GM18867 (cell line): ENCODE data around the gene CETN3.

Experiments
- ATAC-seq: cut with Tn5 transposase; IDR thresholded peaks from one replicate; pipeline ENCODE4 v1.9.1; 2021; ENCODE audit warnings: mild to moderate bottlenecking, moderate library complexity; ENCODE audit not compliant: unreplicated experiment

The CETN3 gene

DNA sequence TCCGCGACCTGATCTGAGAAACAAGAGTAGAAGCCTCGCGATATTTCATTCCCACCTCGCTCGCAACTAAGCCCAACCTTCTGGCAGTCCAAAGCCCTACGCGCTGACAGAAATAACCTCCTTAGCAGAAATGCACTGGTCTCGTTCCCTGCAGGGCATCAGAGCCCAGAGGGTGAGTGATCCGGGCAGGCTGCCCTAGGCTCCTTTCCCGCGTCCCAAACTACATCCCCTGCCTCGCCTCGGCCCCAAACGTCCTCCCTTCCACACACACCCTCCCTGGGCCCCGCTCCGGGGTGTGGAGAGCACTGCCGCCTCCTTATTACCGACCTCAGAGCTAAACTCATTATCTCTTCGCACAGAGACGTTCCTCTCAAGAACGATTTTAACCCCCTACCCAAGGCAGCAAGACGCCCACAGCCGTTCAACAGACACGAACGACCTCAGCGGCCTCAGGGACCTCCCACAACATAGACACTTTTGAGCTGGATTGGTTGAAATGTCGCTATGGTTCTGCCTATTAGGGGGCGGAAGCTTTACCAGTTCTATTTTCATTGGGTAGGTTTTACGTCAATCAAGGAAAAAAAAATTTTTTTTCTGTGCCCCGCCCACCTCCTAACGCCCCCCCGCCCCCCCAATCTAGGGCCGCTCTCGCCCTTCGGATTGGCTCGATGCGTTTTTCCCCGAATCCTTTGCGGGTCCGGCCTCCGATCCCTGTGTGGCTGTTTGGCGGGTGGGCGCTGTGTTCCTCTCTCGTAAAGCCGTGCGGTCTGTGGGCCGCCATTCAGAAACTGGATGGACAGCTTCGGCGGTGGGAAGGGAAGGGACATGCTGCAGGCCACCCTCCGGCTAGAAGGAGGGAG is at the start of gene CETN3:
Gene CETN3, minus strand, starts transcription at position 439 of the 860 bp plus-strand sequence. Its CDS starts 95 bp downstream, at position 344.
- peak; percentile 94 for ATAC-seq

DNA sequence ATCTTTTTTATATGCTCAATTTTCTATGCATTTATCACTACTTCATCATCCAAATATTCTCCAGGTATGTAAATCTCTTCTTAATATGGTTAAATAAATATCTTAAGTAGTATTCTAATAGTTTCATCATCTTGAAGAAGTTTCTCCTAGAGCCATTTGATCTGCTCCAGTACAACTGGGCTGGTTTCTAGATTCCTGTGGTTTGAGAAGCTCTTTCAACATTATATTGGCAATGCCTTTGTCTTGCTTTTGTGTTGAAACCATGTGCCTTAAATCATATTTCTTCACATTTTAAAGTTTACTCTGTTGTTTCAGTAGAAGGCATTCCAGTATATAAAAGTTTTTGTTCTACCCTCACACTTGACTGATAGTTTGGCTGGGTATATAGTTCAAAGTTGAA is 37.4 kb upstream of the CETN3 start:
- no peak for ATAC-seq

DNA sequence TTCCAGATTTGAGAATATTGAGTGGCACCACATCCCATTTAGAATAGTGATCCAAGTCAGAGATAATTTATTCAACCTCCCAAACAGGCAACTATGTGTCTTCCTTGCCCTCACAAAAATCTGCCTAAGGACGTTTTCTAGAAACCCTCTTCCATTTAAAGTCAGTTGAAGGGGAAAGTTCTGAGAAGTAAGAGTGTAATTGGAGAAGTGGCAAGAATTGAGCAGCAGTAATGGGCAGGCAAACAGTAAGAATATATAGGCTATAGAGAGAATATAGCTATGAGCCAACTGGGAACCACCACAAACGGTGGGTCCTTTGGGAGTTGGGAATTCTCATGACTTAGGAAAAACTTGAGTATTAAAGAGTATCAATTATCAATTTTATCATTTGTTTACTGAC is 31.1 kb upstream of the CETN3 start:
- no peak for ATAC-seq

- ATAC-seq, result no peak
Measured at GRCh38 chr5:90438100-90438499, 28.5 kb upstream of the CETN3 start.

- no peak for ATAC-seq
Measured at GRCh38 chr5:90437663-90438062, 28.1 kb upstream of the CETN3 start.

GRCh38 chr5:90434116-90434714 is 24.7 kb upstream of the CETN3 start:
- ATAC-seq, result peak; percentile 64

DNA sequence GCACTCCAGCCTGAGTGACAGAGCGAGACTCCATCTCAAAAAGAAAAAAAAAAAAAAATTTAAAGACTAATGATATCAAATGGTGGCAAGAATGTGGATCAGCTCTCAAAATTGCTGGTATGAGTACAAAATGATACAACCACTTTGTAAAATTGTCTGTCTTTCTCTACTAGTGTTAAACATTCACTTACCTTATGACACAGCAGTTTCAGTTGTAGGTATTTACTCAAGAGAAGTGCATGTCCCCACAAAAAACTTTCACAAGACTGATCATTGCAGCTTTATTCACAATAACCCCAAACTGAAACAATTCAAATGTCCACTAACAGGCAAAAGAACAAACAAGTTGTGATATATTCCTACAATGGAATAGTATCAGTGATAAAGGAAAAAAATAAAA is 14.7 kb upstream of the CETN3 start:
- peak; percentile 79 for ATAC-seq

GRCh38 chr5:90421136-90421535 is 11.6 kb upstream of the CETN3 start:
- peak; percentile 66 for ATAC-seq

GRCh38 chr5:90418214-90418613 is 8.7 kb upstream of the CETN3 start:
- no peak for ATAC-seq

GRCh38 chr5:90410178-90410762 is 714 bp upstream of the CETN3 start:
- no peak for ATAC-seq

DNA sequence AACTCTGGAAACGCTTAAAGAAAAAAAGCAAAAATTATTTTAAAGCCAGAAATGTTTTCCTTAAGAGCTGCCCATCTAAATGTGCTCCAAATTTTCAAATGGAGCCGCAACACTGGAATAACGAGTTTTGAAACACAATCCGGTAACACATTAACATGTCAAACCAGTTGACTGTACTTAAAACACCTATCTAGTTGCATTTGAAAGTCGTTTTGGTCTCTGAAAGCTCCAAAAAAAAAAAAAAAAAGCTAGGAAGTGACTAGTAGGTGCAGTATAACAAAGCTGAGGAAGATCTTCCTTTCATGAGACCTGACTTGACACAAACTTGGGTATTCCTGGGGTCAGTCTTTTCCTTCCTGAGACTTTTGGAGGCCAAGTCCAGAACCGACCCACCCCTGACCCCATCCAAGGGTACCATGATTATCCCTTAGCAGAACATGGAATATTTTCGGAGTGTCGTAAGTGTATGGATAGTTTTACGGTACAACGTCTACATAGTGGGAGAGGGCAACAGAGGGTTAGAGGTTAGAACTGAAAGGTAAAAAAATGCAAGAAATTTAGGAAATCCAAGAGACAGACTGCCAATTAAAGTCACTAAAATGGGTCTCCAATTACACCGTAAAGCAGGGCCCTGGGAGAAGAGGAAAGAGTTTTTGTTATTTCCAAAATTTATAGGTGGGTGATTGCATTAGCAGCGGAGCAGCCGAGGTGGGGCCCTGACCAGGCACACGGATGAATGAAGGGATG is 812 bp downstream of the CETN3 start:
- ATAC-seq, result peak; percentile 3

- ATAC-seq, result no peak
Measured at GRCh38 chr5:90406466-90406865, 3.1 kb downstream of the CETN3 start.

GRCh38 chr5:90402521-90403255 is 6.9 kb downstream of the CETN3 start:
- ATAC-seq, result no peak

GRCh38 chr5:90399251-90399650 is 10.3 kb downstream of the CETN3 start:
- no peak for ATAC-seq

DNA sequence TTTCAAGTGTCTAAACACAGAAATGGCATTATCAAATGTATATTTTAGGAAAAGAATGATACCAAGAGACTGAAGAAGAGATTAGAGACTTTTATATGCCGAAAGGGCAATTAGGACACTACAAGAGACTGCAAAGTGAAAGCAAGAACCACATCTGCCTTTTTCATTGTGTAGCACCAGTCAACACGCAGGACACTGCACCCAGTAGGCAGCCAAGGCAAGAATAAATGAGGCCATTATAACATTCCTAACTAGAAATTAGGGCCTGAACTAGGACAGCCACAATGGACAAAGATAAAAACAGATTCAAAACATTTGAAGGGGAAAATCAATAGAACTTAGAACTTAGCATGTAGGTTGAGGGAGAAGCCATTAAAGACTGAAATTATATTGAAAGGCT is 10.8 kb downstream of the CETN3 start:
- no peak for ATAC-seq

DNA sequence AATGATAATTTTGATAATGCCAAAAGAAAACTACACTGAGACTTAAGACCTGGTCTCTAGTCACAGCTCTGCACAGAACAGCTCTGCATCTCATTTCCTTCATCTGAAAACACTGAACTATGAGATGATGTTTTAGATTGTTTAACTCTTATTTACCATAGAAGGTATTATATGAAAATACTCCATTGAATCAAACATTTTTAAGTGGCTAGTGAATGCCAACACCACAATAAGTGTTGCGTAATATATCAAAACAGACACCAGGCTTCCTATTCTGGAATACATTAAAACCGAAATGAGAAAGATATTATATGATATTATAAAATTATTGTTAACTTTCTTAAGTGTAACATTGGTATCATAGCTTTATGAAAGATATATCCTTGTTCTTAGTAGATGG is 14.6 kb downstream of the CETN3 start:
- no peak for ATAC-seq

DNA sequence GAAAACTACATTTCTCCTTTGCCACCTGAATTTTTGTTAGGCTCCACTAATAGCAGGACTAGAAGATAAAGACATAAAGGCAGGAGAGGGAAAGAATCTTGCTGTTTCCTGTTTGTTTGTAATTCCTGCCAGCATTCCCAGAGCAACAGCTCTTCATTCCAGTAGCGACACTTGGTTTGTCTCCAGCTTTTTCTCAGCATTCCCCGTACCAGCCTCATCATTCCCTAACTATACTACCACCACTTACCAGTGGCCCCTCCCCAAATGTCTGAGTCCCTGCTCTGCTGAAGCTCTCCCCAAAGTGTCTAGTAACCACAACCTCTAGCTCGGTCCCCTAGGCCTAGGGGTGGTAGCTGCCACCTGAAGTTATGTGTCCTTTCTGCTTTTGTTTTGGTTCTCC is 18.6 kb downstream of the CETN3 start:
- ATAC-seq, result no peak

DNA sequence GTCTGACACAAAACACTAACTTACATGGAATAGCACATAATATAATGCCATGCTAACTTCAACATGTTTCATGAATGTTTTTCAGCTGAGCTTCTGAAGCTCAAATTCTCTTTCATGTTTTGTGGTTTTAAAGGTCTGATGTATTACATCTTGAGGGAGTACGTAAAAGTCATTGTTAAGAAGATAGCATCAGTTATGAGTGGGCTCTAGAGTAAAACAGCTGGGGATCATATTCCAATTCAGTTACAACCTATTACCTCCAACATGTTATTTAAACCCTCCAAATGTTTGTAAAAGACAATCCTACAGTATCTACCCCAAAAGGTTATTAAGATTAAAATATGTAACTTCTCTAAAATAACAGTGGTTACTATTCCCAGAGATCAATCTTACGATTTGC is 19.2 kb downstream of the CETN3 start:
- no peak for ATAC-seq

GRCh38 chr5:90387508-90387907 is 22.0 kb downstream of the CETN3 start:
- ATAC-seq, result no peak

DNA sequence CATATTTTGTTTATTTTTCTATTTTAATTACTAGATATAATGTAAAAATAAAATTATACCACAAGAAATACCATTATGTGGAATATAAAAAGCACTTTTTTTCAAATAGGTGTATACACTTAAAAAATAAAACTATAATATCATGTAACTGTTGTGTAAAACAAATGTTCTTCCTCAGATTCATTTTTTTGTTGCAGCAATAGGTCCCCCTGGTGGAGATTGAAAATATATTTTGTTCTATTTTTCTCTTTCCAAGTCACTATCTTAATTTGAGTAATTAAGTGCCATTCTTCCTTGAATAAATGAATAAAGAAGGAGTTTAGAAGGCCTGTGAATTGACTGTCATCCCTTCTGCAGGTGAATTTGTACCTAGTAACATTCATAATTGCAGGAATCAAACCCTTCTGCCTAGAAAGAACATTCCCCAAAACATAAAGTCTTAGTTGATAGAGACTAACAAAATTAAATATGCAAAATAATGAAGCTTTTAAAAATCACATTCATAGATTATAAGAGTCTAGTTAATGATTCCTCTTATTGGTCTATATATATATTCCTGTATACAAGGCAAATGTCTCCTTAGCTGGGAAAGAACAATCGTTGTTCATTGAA is 23.4 kb downstream of the CETN3 start:
- no peak for ATAC-seq
